GM10266 (cell line): ENCODE results near the gene MINDY1.

Source experiments
- DNase-seq: peaks from one replicate; pipeline ENCODE4 v3.0.0; 2012; ENCODE audit errors: extremely low spot score
- TF ChIP-seq, protein P1 (sequence below): IDR thresholded peaks from 2 replicates; pipeline ENCODE4 v1.5.1; 2012; ENCODE audit warnings: mild to moderate bottlenecking, low read depth; ENCODE audit not compliant: control insufficient read depth, insufficient read depth; ENCODE audit errors: missing control alignments

MINDY1 gene

DNA sequence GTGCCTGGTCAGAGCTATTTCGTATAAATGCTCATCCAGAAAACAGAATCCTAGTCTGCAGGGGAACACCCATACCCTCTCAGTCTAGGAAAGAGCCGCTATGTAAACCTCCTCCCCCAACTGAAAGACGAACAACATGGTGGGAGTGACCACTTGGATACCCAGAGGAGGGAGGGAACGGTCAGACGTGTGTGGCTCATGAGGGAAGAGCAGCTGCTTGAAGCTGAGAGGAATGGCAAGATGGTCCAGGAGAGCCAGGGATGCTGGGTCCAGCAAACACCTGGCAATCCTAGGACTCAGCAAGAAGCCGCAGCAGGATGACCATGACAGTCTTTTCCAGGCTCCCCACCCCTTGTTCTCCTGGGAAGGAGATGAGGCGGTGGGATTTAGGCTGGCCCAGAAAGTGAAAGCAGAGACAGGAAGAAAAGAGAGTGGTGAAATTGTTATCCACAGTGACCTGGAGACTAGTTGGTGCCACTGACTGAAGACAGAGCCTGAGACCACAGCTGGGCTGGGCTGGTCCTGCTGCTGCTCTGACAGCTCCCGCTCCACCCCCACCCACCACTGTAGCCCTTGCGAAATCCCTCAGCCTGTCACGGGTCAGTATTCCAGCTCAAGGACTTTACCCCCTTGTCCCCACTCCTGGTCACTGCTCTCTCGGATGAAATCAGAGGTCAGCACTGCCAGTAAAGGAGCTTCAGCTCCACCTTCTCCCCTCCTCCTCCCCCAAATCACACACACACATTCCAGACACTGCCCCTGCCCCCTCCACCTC lies 35.7 kb downstream of the MINDY1 start:
- TF ChIP-seq, protein P1, sequence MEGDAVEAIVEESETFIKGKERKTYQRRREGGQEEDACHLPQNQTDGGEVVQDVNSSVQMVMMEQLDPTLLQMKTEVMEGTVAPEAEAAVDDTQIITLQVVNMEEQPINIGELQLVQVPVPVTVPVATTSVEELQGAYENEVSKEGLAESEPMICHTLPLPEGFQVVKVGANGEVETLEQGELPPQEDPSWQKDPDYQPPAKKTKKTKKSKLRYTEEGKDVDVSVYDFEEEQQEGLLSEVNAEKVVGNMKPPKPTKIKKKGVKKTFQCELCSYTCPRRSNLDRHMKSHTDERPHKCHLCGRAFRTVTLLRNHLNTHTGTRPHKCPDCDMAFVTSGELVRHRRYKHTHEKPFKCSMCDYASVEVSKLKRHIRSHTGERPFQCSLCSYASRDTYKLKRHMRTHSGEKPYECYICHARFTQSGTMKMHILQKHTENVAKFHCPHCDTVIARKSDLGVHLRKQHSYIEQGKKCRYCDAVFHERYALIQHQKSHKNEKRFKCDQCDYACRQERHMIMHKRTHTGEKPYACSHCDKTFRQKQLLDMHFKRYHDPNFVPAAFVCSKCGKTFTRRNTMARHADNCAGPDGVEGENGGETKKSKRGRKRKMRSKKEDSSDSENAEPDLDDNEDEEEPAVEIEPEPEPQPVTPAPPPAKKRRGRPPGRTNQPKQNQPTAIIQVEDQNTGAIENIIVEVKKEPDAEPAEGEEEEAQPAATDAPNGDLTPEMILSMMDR = no peak
- DNase-seq = no peak

DNA sequence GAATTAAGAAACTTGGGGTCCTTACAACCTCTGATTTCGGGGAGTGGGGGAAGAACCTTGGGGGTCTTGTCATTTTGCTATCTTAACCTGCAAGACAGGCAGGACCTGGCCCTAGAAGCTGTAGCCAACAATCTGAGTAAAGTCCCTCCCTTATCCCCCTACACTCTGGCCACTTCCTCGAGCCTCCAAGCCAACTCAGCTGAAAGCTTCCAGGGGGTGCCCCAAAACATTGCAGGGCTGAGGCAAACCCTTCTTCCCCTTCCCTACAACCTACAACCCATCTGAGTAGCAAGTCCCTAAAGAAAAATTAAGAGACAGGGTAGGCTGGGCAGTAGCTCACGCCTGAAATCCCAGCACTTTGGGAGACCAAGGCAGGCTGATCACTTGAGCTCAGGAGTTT lies 37.1 kb downstream of the MINDY1 start:
- DNase-seq = no peak
- TF ChIP-seq, protein P1 = no peak

DNA sequence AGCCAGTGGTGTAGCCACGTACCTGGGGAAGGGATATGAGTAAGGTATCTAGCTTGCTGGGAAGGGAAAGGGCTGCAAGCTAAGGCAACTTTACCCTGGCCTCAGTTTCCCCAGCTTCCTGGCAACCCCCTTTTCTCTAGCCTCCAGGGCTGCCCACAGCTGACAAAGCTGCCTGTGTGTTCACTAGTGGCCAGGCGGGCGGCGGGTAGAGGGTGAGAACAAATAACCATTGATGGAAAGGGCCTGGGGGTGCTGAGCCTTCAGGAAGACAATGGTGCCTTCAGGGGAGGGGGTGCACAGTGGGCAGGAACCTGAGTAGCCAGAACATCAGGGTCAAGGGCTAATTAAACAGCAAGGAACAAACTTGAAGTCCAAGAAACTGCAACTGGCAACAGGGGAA lies 38.2 kb downstream of the MINDY1 start:
- DNase-seq = no peak

DNA sequence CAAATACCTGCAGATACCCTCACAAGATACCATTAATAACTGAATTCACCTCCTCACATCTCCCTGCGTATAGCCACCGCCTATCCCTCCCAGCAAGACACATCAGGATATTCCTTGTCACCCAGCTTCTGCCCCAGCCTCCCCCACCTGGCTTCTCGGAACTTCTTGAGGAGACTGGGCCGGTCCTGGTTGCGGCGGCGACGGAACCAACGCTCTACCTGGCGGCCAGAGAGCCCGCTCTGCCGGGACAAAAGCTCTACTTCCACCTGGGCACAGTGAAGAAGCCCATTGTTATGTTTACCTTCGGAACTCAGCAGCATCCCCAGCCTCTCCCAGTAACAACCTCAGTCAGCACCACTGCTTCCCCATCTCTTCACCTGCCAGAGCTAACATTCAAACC lies 38.8 kb downstream of the MINDY1 start:
- TF ChIP-seq, protein P1 = no peak
- no peak for DNase-seq

More for the DNA sequence above, 38.2 kb downstream of the MINDY1 start:
- TF ChIP-seq, protein P1 = no peak

DNA sequence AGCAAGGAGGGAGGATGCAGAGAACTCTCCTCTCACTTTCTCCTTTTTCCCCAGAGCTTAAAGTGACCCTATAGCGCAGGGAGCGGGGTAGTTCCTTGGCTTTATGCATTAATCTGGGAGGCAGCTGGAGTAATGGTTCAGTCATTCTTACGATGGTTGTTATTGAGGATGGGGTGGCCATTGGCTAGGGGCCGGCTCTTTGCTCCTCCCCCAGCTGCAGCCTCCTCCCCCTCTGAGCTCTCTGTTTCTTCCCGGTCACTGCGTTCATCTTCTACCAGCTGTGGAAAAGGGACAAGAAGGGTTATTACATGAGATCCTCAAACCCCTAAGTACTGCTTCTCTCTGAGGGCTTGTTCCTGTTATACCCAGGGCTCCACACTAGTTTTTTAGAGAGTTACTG lies 40.7 kb downstream of the MINDY1 start:
- TF ChIP-seq, protein P1 = no peak
- DNase-seq = no peak

DNA sequence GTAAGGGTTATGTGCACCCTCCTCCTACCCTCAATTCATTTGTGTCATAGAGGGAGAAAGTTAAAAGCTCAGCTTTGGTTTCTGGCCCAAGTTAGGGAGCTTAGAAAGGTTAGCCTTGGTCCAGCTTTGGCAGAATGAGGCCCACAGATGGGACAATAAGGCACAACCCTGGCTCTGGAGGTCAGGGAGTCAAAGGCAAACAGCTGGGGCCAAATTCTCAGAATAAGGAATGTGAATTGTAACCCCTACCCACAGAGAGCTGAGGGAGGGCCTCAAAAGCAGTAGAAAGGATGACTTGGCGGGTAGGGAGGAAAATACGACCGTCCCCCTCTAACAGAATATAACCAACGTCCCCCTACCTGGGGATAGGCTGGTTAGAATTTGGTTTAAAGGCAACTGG lies 41.1 kb downstream of the MINDY1 start:
- no peak for DNase-seq

DNA sequence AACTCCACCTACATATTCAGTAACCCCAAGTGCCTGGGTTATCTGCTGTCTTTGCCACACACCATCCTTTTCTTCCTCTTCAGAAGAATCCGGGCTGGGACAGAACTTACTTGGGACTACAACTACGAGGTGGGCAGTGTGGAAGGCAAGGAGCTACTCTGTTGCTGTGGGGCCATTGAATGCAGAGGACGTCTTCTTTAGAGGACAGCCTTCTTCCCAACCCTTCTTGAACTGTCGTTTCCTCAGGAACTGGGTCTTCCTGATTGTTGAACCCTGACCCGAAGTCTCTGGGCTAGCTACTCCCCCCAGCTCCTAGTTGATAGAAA lies 42.6 kb downstream of the MINDY1 start:
- no peak for DNase-seq
- TF ChIP-seq, protein P1 = no peak

More for the DNA sequence above, 41.1 kb downstream of the MINDY1 start:
- TF ChIP-seq, protein P1 = no peak
